ES-I3 (cell line): ENCODE measurements around the gene UFL1.
"Not testable (repeated sequence)": the region's sequence is repeated elsewhere in the genome, so short reads cannot be mapped to it uniquely, and the experiment has no call there.

Experiments used
- H3K36me3 ChIP-seq: 2 replicates; pipeline ENCODE4 v1.6.1; 2013; ENCODE audit warnings: mild to moderate bottlenecking, low read length, control low read depth, moderate library complexity; ENCODE audit not compliant: insufficient read depth
- H3K4me1 ChIP-seq: 2 replicates; pipeline ENCODE4 v1.6.1; 2013; ENCODE audit warnings: mild to moderate bottlenecking, control low read depth, low read length; ENCODE audit not compliant: insufficient read depth
- H3K9ac ChIP-seq: 2 replicates; pipeline ENCODE4 v1.6.1; 2013; ENCODE audit warnings: low read depth, mild to moderate bottlenecking, low read length, moderate library complexity
- H3K9me3 ChIP-seq: 2 replicates; pipeline ENCODE4 v1.6.1; 2013; ENCODE audit warnings: mild to moderate bottlenecking, low read length, moderate library complexity; ENCODE audit not compliant: control insufficient read depth, insufficient read depth

UFL1 gene

GRCh38 chr6:96542702-96543101 is 21.1 kb downstream of the UFL1 start:
- no peak overlapping the region for H3K9ac ChIP-seq
- H3K4me1 ChIP-seq, result no peaks in the 10 kb centered on the region
- 0 out of 2 replicates have a peak, but pooled peaks cover 6% of the 10 kb centered on the region for H3K36me3 ChIP-seq
- no peaks in the 10 kb centered on the region for H3K9me3 ChIP-seq

GRCh38 chr6:96545882-96546281 is 24.3 kb downstream of the UFL1 start:
- no peaks in the 10 kb centered on the region for H3K9me3 ChIP-seq
- H3K9ac ChIP-seq, result no peak overlapping the region
- H3K4me1 ChIP-seq, result no peaks in the 10 kb centered on the region
- H3K36me3 ChIP-seq, result peaks cover 6% of the 10 kb centered on the region

- Histone ChIP-seq H3K9me3 (no peaks in the 10 kb centered on the region), H3K36me3 (peaks cover 12% of the 10 kb centered on the region), H3K9ac (no peak overlapping the region), H3K4me1 (no peaks in the 10 kb centered on the region)
Measured at GRCh38 chr6:96547654-96548053, 26.0 kb downstream of the UFL1 start.

GRCh38 chr6:96554558-96554957 is 33.0 kb downstream of the UFL1 start:
- peaks cover 15% of the 10 kb centered on the region for H3K36me3 ChIP-seq
- H3K9ac ChIP-seq, result no peak overlapping the region
- no peaks in the 10 kb centered on the region for H3K9me3 ChIP-seq
- no peaks in the 10 kb centered on the region for H3K4me1 ChIP-seq

GRCh38 chr6:96559740-96560139 is 38.1 kb downstream of the UFL1 start:
- H3K9ac ChIP-seq, H3K9me3 ChIP-seq, H3K4me1 ChIP-seq, H3K36me3 ChIP-seq: not testable (repeated sequence)

- no peaks in the 10 kb centered on the region for H3K9me3 ChIP-seq
- 0 out of 2 replicates have a peak, but pooled peaks cover under 1% of the 10 kb centered on the region for H3K4me1 ChIP-seq
- H3K9ac ChIP-seq, result no peak within 1 kb of the TSS
- H3K36me3 ChIP-seq, result no peaks in the 10 kb centered on the region
Measured at GRCh38 chr6:96562886-96563285, 41.3 kb downstream of the UFL1 start, which contains the start of gene FHL5. Gene FHL5 (plus strand): TSS chr6:96563128. CDS start chr6:96603614, 40,486 bp downstream.

- Histone ChIP-seq H3K9me3 (no peaks in the 10 kb centered on the region), H3K4me1 (peaks cover 4% of the 10 kb centered on the region; the same call in 1 of the 2 replicates), H3K9ac (no peak overlapping the region), H3K36me3 (no peaks in the 10 kb centered on the region)
Measured at GRCh38 chr6:96563853-96564252, 42.2 kb downstream of the UFL1 start.

- H3K9me3 ChIP-seq, result peaks cover 9% of the 10 kb centered on the region
- H3K9ac ChIP-seq, result no peak overlapping the region
- no peaks in the 10 kb centered on the region; the same call in 1 of the 2 replicates for H3K36me3 ChIP-seq
- H3K4me1 ChIP-seq, result peaks cover 4% of the 10 kb centered on the region; the same call in 1 of the 2 replicates
Measured at GRCh38 chr6:96570053-96570452, 48.4 kb downstream of the UFL1 start.

GRCh38 chr6:96571551-96571950 is 49.9 kb downstream of the UFL1 start:
- no peaks in the 10 kb centered on the region; the same call in 1 of the 2 replicates for H3K36me3 ChIP-seq
- H3K4me1 ChIP-seq, result peaks cover 4% of the 10 kb centered on the region; the same call in 1 of the 2 replicates
- H3K9ac ChIP-seq, result no peak overlapping the region
- peaks cover 9% of the 10 kb centered on the region for H3K9me3 ChIP-seq

- Histone ChIP-seq H3K36me3 (no peaks in the 10 kb centered on the region; the same call in 1 of the 2 replicates), H3K4me1 (no peaks in the 10 kb centered on the region), H3K9ac (no peak overlapping the region), H3K9me3 (peaks cover 7% of the 10 kb centered on the region; the same call in 1 of the 2 replicates)
Measured at GRCh38 chr6:96575359-96575758, 53.8 kb downstream of the UFL1 start.

- H3K9ac ChIP-seq, result no peak overlapping the region
- no peaks in the 10 kb centered on the region; the same call in 1 of the 2 replicates for H3K36me3 ChIP-seq
- no peaks in the 10 kb centered on the region for H3K4me1 ChIP-seq
- peaks cover 4% of the 10 kb centered on the region; the same call in 1 of the 2 replicates for H3K9me3 ChIP-seq
Measured at GRCh38 chr6:96576221-96576620, 54.6 kb downstream of the UFL1 start.

- Histone ChIP-seq H3K36me3 (no peaks in the 10 kb centered on the region), H3K4me1 (no peaks in the 10 kb centered on the region), H3K9me3 (no peaks in the 10 kb centered on the region), H3K9ac (no peak overlapping the region)
Measured at GRCh38 chr6:96582021-96582420, 60.4 kb downstream of the UFL1 start.

GRCh38 chr6:96582436-96582835 is 60.8 kb downstream of the UFL1 start:
- no peaks in the 10 kb centered on the region for H3K9me3 ChIP-seq
- no peaks in the 10 kb centered on the region for H3K36me3 ChIP-seq
- no peaks in the 10 kb centered on the region for H3K4me1 ChIP-seq
- H3K9ac ChIP-seq, result no peak overlapping the region

- Histone ChIP-seq H3K9ac (no peak overlapping the region), H3K36me3 (no peaks in the 10 kb centered on the region), H3K9me3 (no peaks in the 10 kb centered on the region), H3K4me1 (peaks cover 7% of the 10 kb centered on the region; the same call in 1 of the 2 replicates)
Measured at GRCh38 chr6:96604420-96604819, 82.8 kb downstream of the UFL1 start.
